Measurements from ENCODE around the gene PAPPA. TPM values are rescaled to one million over a fixed set of nuclear protein-coding genes. Genes with fewer than 3 reads are reported as not detected.

The PAPPA gene
- total RNA-seq, 4 donors from 2014 or later = 2.1 to 5.0 (median 3.7) TPM

- peaks cover 10 to 16% (median 14%) of the 10 kb centered on the region in 4 donors for H3K4me1 ChIP-seq
- WGBS = 86% methylated on average over 5 of the region's 9 CpGs
- no peak overlapping the region for H3K27ac ChIP-seq (replicated peaks in 1 of 4)
- H3K4me3 ChIP-seq = no peak overlapping the region
- intact Hi-C loops (cut with DNase I) = no loop called here
- no peaks in the 10 kb centered on the region for H3K36me3 ChIP-seq
- H3K27me3 ChIP-seq = no peaks in the 10 kb centered on the region
- TF ChIP-seq POLR2AphosphoS5 (IDR thresholded peaks at IDR 0.05) = no peak
- TF ChIP-seq EP300 (IDR thresholded peaks at IDR 0.05) = no peak
- no peak for TF ChIP-seq POLR2A (IDR thresholded peaks at IDR 0.05; ENCODE audit: low read depth)
- no peak for TF ChIP-seq CTCF (IDR thresholded peaks at IDR 0.05)
- no peak for DNase-seq (ENCODE audit: extremely low spot score)
- no peaks in the 10 kb centered on the region for H3K9me3 ChIP-seq
Observed at GRCh38 chr9:116368680-116369079, 215.1 kb downstream of the PAPPA start.

GRCh38 chr9:116369706-116370105 is 216.1 kb downstream of the PAPPA start:
- no peak overlapping the region for H3K4me3 ChIP-seq
- H3K4me1 ChIP-seq = peaks cover 9 to 16% (median 12%) of the 10 kb centered on the region in 4 donors
- H3K27ac ChIP-seq (replicated peaks in 1 of 4) = no peak overlapping the region
- H3K9me3 ChIP-seq = no peaks in the 10 kb centered on the region
- TF ChIP-seq POLR2A (IDR thresholded peaks at IDR 0.05; ENCODE audit: low read depth) (no peak), POLR2AphosphoS5 (IDR thresholded peaks at IDR 0.05) (no peak), CTCF (IDR thresholded peaks at IDR 0.05) (no peak), EP300 (IDR thresholded peaks at IDR 0.05) (no peak)
- no peaks in the 10 kb centered on the region for H3K27me3 ChIP-seq
- no peak for DNase-seq (ENCODE audit: extremely low spot score)
- no peaks in the 10 kb centered on the region for H3K36me3 ChIP-seq
- intact Hi-C loops (cut with DNase I) = no loop called here
- WGBS = 74% methylated on average over 5 of the region's 5 CpGs

- H3K27ac ChIP-seq (replicated peaks in 1 of 4) = no peak overlapping the region
- intact Hi-C loops (cut with DNase I) = no loop called here
- WGBS = 65% methylated on average over 4 of the region's 4 CpGs
- no peaks in the 10 kb centered on the region for H3K27me3 ChIP-seq
- no peaks in the 10 kb centered on the region for H3K9me3 ChIP-seq
- no peak overlapping the region for H3K4me3 ChIP-seq
- H3K36me3 ChIP-seq = no peaks in the 10 kb centered on the region
- TF ChIP-seq POLR2AphosphoS5 (IDR thresholded peaks at IDR 0.05) (no peak), CTCF (IDR thresholded peaks at IDR 0.05) (no peak), EP300 (IDR thresholded peaks at IDR 0.05) (no peak)
- no peak for DNase-seq (ENCODE audit: extremely low spot score)
- peaks cover under 1 to 8% (median 3%) of the 10 kb centered on the region in 4 donors for H3K4me1 ChIP-seq
Observed at GRCh38 chr9:116370556-116370955, 217.0 kb downstream of the PAPPA start.

- Histone ChIP-seq H3K27me3 (no peaks in the 10 kb centered on the region), H3K27ac (replicated peaks in 1 of 4) (no peak overlapping the region), H3K4me1 (peaks cover 0 to 5% (median 0%) of the 10 kb centered on the region in 4 donors), H3K36me3 (no peaks in the 10 kb centered on the region), H3K9me3 (no peaks in the 10 kb centered on the region), H3K4me3 (no peak overlapping the region)
- intact Hi-C loops (cut with DNase I) = no loop called here
- DNase-seq (ENCODE audit: extremely low spot score) = no peak
- TF ChIP-seq CTCF (IDR thresholded peaks at IDR 0.05) = no peak
Observed at GRCh38 chr9:116372081-116372673, 218.6 kb downstream of the PAPPA start.

- Histone ChIP-seq H3K4me1 (peaks cover 0 to 5% (median 0%) of the 10 kb centered on the region in 4 donors), H3K27me3 (no peaks in the 10 kb centered on the region), H3K36me3 (no peaks in the 10 kb centered on the region), H3K9me3 (no peaks in the 10 kb centered on the region), H3K4me3 (no peak overlapping the region), H3K27ac (replicated peaks in 1 of 4) (no peak overlapping the region)
- no peak for DNase-seq (ENCODE audit: extremely low spot score)
- intact Hi-C loops (cut with DNase I) = no loop called here
- no peak for TF ChIP-seq POLR2AphosphoS5 (IDR thresholded peaks at IDR 0.05)
- TF ChIP-seq EP300 (IDR thresholded peaks at IDR 0.05) = no peak
- TF ChIP-seq POLR2A (IDR thresholded peaks at IDR 0.05; ENCODE audit: low read depth) = no peak
- no peak for TF ChIP-seq CTCF (IDR thresholded peaks at IDR 0.05)
- 95% methylated on average over 4 of the region's 4 CpGs for WGBS
Observed at GRCh38 chr9:116372786-116373185, 219.2 kb downstream of the PAPPA start.

Measured in esophagus muscularis mucosa (tissue), 4 donors.